Effector memory CD8-positive, alpha-beta T cell (primary cell): ENCODE results near the gene WSB1.
"Not testable (repeated sequence)": the region's sequence is repeated elsewhere in the genome, so short reads cannot be mapped to it uniquely, and the experiment has no call there.

ENCODE experiments used
- ATAC-seq: fragments of 150-1000 bp; cut with Tn5 transposase; replicated peaks from 2 replicates; pipeline ENCODE4 v1.10.0; 2021; ENCODE audit warnings: mild to moderate bottlenecking, moderate library complexity
- DNase-seq, 3 experiments: peaks; one replicate each; pipeline ENCODE4 v3.0.0; 2021
- H3K27ac Mint-ChIP-seq, 2 donors: one replicate each; pipeline ENCODE4 v1.8.0; 2022; ENCODE audit warnings: mild to moderate bottlenecking in 2 of 2, mixed read lengths in 2 of 2, moderate library complexity in 2 of 2
- H3K27me3 Mint-ChIP-seq, 2 donors: one replicate each; pipeline ENCODE4 v1.8.0; 2022; ENCODE audit warnings: mixed read lengths in 2 of 2
- H3K36me3 Mint-ChIP-seq: one replicate; pipeline ENCODE4 v1.8.0; 2022; ENCODE audit warnings: mild to moderate bottlenecking, moderate library complexity, mixed read lengths; ENCODE audit not compliant: insufficient read depth
- H3K4me1 Mint-ChIP-seq, 2 donors: one replicate each; pipeline ENCODE4 v1.8.0; 2022; ENCODE audit warnings: low read depth in 2 of 2, mixed read lengths in 2 of 2
- H3K4me3 Mint-ChIP-seq, 2 donors: one replicate each; pipeline ENCODE4 v1.8.0; 2022; ENCODE audit warnings: mild to moderate bottlenecking in 2 of 2, mixed read lengths in 2 of 2, moderate library complexity in 2 of 2
- H3K9me3 Mint-ChIP-seq, 2 donors: one replicate each; pipeline ENCODE4 v1.8.0; 2022; ENCODE audit warnings: mixed read lengths in 2 of 2

The WSB1 gene

GRCh38 chr17:27326051-27326450 is 32.1 kb downstream of the WSB1 start:
- H3K4me3 Mint-ChIP-seq: no peak overlapping the region
- no peaks in the 10 kb centered on the region for H3K36me3 Mint-ChIP-seq
- peaks cover 0 to 2% of the 10 kb centered on the region in 2 donors for H3K4me1 Mint-ChIP-seq
- H3K27ac Mint-ChIP-seq: peak overlapping the region in 1 of 2 donors; percentile 0
- ATAC-seq (no peak), DNase-seq (no peak)
- no peaks in the 10 kb centered on the region for H3K27me3 Mint-ChIP-seq
- no peaks in the 10 kb centered on the region for H3K9me3 Mint-ChIP-seq

- H3K27me3 Mint-ChIP-seq: no peaks in the 10 kb centered on the region
- H3K9me3 Mint-ChIP-seq: no peaks in the 10 kb centered on the region
- no peak overlapping the region for H3K27ac Mint-ChIP-seq
Observed at GRCh38 chr17:27326585-27326984, 32.7 kb downstream of the WSB1 start.

GRCh38 chr17:27327397-27327796 is 33.5 kb downstream of the WSB1 start:
- Mint-ChIP-seq H3K4me3 (no peak overlapping the region), H3K4me1 (peaks cover 9 to 10% of the 10 kb centered on the region in 2 donors), H3K27me3 (no peaks in the 10 kb centered on the region), H3K9me3 (no peaks in the 10 kb centered on the region), H3K27ac (no peak overlapping the region), H3K36me3 (no peaks in the 10 kb centered on the region)
- no peak for DNase-seq
- no peak for ATAC-seq

More at GRCh38 chr17:27326585-27326984, 32.7 kb downstream of the WSB1 start:
- Mint-ChIP-seq H3K4me3 (no peak overlapping the region), H3K36me3 (no peaks in the 10 kb centered on the region), H3K4me1 (peaks cover 2 to 4% of the 10 kb centered on the region in 2 donors)
- no peak for ATAC-seq
- no peak for DNase-seq

- Mint-ChIP-seq H3K4me1 (peaks cover 9 to 12% of the 10 kb centered on the region in 2 donors), H3K27ac (no peak overlapping the region), H3K36me3 (no peaks in the 10 kb centered on the region), H3K4me3 (no peak overlapping the region), H3K27me3 (no peaks in the 10 kb centered on the region), H3K9me3 (no peaks in the 10 kb centered on the region)
- ATAC-seq: no peak
- no peak for DNase-seq
Observed at GRCh38 chr17:27327871-27328270, 34.0 kb downstream of the WSB1 start.

GRCh38 chr17:27328686-27329085 is 34.8 kb downstream of the WSB1 start:
- H3K4me1 Mint-ChIP-seq: peaks cover 12 to 17% of the 10 kb centered on the region in 2 donors
- not testable (repeated sequence) for H3K27ac Mint-ChIP-seq, H3K27me3 Mint-ChIP-seq, H3K9me3 Mint-ChIP-seq, H3K4me3 Mint-ChIP-seq, H3K36me3 Mint-ChIP-seq, ATAC-seq, DNase-seq

- DNase-seq (no peak), ATAC-seq (no peak)
- Mint-ChIP-seq H3K27me3 (no peaks in the 10 kb centered on the region), H3K9me3 (no peaks in the 10 kb centered on the region), H3K4me1 (peaks cover 16 to 21% of the 10 kb centered on the region in 2 donors), H3K27ac (no peak overlapping the region), H3K4me3 (no peak overlapping the region), H3K36me3 (no peaks in the 10 kb centered on the region)
Observed at GRCh38 chr17:27329146-27329805, 35.4 kb downstream of the WSB1 start.

GRCh38 chr17:27332047-27332393 is 38.1 kb downstream of the WSB1 start:
- no peaks in the 10 kb centered on the region for H3K36me3 Mint-ChIP-seq
- H3K27me3 Mint-ChIP-seq: no peaks in the 10 kb centered on the region
- DNase-seq (no peak), ATAC-seq (no peak)
- H3K9me3 Mint-ChIP-seq: no peaks in the 10 kb centered on the region
- H3K27ac Mint-ChIP-seq: peak overlapping the region; percentile 94 to 96
- peak overlapping the region; percentile 81 to 82 for H3K4me3 Mint-ChIP-seq
- peaks cover 16 to 21% of the 10 kb centered on the region in 2 donors for H3K4me1 Mint-ChIP-seq

- Mint-ChIP-seq H3K27ac (peak overlapping the region; percentile 94 to 96), H3K36me3 (no peaks in the 10 kb centered on the region), H3K27me3 (no peaks in the 10 kb centered on the region), H3K4me3 (peak overlapping the region; percentile 81 to 82), H3K4me1 (peaks cover 16 to 21% of the 10 kb centered on the region in 2 donors), H3K9me3 (no peaks in the 10 kb centered on the region)
- DNase-seq (peak; percentile 83 to 91 (median 89)), ATAC-seq (peak; percentile 82)
Observed at GRCh38 chr17:27332485-27333409, 38.8 kb downstream of the WSB1 start.

GRCh38 chr17:27333410-27333980 is 39.6 kb downstream of the WSB1 start:
- no peak for ATAC-seq
- Mint-ChIP-seq H3K9me3 (no peaks in the 10 kb centered on the region), H3K36me3 (no peaks in the 10 kb centered on the region), H3K4me3 (peak overlapping the region; percentile 81 to 82), H3K4me1 (peaks cover 16 to 21% of the 10 kb centered on the region in 2 donors), H3K27me3 (no peaks in the 10 kb centered on the region), H3K27ac (peak overlapping the region; percentile 94 to 96)
- no peak for DNase-seq

GRCh38 chr17:27336184-27336583 is 42.3 kb downstream of the WSB1 start:
- Mint-ChIP-seq H3K9me3 (no peaks in the 10 kb centered on the region), H3K27ac (no peak overlapping the region), H3K27me3 (no peaks in the 10 kb centered on the region), H3K4me3 (no peak overlapping the region), H3K4me1 (peaks cover 19 to 21% of the 10 kb centered on the region in 2 donors), H3K36me3 (no peaks in the 10 kb centered on the region)
- ATAC-seq (no peak), DNase-seq (no peak)

GRCh38 chr17:27338536-27338985 is 44.6 kb downstream of the WSB1 start:
- Mint-ChIP-seq H3K4me1 (peaks cover 5 to 11% of the 10 kb centered on the region in 2 donors), H3K27ac (no peak overlapping the region), H3K9me3 (no peaks in the 10 kb centered on the region), H3K36me3 (no peaks in the 10 kb centered on the region), H3K4me3 (no peak overlapping the region), H3K27me3 (no peaks in the 10 kb centered on the region)
- no peak for ATAC-seq
- DNase-seq: no peak

GRCh38 chr17:27339198-27339835 is 45.4 kb downstream of the WSB1 start:
- ATAC-seq (no peak), DNase-seq (no peak)
- Mint-ChIP-seq H3K36me3 (no peaks in the 10 kb centered on the region), H3K4me1 (peaks cover 0 to 8% of the 10 kb centered on the region in 2 donors), H3K9me3 (no peaks in the 10 kb centered on the region), H3K27me3 (peaks cover 0 to 7% of the 10 kb centered on the region in 2 donors), H3K4me3 (no peak overlapping the region), H3K27ac (no peak overlapping the region)

- Mint-ChIP-seq H3K36me3 (no peaks in the 10 kb centered on the region), H3K4me3 (no peak overlapping the region), H3K27ac (no peak overlapping the region), H3K4me1 (peaks cover 0 to 8% of the 10 kb centered on the region in 2 donors), H3K9me3 (no peaks in the 10 kb centered on the region), H3K27me3 (peaks cover 0 to 9% of the 10 kb centered on the region in 2 donors)
- ATAC-seq: no peak
- no peak for DNase-seq
Observed at GRCh38 chr17:27339836-27340550, 46.1 kb downstream of the WSB1 start.
